ENCODE data around the gene MUC3A. TPM values are rescaled to one million over a fixed set of nuclear protein-coding genes. Genes with fewer than 3 reads are reported as not detected.
A peak's percentile ranks its signal among the peaks of the same experiment; 100 is the strongest.
"Not testable (repeated sequence)": the region's sequence is repeated elsewhere in the genome, so short reads cannot be mapped to it uniquely, and the experiment has no call there.

Gene MUC3A
- polyA plus RNA-seq, 4 donors: 0.24 to 0.69 (median 0.53) TPM

DNA sequence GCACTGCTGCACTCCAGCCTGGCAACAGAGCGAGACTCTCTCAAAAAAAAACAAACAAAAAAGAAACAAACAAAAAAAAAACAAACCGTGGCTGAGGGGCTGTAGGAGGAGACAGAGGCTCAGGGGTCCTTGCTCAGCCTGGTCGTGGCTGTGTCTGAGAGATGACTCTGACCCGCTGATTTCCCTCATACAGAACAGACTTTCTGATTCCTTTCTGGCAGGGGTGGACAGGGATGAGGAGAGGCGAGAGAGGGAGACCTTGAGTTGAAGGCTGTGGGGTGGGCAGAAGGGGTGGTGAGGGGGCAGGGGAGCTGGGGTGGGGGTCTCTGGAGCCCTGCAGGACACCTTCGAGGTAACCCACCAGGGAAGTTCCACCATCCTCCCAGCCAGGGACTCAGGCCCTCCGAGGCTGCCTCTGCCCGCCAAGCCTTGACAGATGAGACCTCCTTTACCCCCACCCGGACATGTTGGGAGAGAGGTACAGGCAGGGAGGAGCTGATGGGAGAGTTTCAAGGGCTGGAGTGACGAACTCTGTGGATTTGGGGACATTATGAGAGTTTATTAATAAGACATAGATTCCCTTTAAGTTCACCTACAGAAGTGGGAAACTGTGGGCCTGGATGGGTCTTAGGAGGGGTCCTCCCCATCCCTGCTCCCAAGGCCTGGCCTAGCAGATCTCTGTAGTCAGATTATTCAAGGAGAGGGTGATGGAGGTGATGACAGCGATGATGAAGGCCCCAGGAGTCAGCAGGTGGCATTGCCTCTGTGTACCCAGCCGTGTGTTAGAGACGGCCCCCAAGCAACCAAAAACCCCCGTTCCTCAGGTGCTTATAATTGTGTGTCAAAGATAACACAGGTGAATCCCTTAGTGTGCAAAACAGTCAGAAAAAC is 22.0 kb downstream of the MUC3A start:
- DNase-seq (ENCODE audit: low read depth in 4 of 4, low spot score in 3 of 4): no peak

DNA sequence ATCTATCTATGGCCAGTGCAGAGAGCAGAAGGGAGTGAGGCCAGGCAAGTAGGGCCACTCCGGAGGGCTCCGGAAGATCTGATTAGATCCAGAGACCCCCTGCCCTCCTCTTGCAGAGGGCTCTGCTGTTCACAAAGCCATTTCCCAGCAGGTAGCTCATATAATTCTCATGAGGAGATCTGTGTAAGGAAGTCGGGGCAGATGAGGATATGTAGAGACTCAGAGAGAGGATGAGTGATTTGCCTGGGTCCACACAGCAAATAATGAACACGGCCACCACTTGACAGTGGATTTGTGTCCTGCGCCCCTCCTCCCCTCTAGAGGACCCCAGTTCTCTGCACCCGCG is 22.6 kb downstream of the MUC3A start:
- no peak for DNase-seq (ENCODE audit: low read depth in 4 of 4, low spot score in 3 of 4)

DNA sequence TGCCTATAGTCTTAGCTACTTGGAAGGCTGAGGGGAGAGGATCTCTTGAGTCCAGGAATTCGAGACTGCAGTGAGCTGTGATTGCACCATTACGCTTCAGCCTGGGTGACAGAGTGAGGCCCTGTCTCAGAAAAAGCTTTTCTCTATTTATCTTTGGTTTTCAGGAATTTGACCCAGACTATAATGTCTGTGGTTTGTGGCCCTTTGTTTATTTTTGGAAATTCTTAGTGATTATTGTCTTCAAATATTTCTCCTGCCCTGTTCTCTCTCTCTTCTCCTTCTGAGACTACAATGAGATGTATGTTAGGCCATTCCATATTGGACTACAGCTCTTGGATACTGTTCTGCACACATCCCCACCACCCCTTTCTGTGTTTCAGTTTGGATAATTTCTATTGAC is 24.7 kb downstream of the MUC3A start:
- no peak for DNase-seq (ENCODE audit: low read depth in 4 of 4, low spot score in 3 of 4)

DNA sequence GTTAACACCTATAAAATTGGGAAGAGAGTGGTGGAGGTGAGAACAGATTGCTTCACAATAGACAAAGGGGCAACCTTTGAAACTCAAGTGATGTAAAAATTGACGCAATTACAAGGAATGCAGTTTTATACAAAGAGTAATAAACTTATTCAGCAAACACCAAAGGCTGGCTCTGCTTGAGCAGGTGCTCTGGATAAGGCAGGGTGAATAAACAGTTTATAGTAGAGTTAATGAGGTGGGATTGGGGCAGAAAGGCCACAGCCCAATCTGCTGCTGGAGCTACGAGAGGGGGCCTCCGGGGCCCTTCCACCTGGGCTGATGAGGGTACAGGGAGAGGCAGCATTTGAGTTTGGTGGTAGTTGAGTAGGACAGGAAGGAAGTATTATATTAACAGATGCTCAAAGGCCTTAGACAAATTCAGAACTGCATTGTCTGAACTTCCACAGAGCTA is 26.1 kb downstream of the MUC3A start:
- no peak for DNase-seq (ENCODE audit: low read depth in 4 of 4, low spot score in 3 of 4)

DNA sequence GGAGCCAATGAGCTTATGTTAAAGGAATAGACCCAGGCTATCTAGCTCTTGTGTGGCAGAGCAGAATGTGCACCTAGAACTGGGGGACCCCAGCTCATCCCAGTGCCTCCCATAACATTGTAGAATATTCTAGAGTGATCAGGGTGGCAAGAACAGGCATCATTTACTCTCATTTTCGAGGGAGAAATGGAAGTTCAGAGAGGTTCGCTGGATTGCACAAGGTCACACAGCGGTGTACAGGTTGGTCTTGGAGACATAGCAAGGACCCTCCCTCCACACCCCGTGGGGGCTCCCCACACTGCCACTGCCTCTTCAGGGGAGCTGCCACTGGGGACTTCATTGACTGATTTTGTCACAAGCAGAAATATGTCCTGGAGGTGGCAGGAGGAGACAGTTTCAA is 29.0 kb downstream of the MUC3A start:
- no peak for DNase-seq (ENCODE audit: low read depth in 4 of 4, low spot score in 3 of 4)

DNA sequence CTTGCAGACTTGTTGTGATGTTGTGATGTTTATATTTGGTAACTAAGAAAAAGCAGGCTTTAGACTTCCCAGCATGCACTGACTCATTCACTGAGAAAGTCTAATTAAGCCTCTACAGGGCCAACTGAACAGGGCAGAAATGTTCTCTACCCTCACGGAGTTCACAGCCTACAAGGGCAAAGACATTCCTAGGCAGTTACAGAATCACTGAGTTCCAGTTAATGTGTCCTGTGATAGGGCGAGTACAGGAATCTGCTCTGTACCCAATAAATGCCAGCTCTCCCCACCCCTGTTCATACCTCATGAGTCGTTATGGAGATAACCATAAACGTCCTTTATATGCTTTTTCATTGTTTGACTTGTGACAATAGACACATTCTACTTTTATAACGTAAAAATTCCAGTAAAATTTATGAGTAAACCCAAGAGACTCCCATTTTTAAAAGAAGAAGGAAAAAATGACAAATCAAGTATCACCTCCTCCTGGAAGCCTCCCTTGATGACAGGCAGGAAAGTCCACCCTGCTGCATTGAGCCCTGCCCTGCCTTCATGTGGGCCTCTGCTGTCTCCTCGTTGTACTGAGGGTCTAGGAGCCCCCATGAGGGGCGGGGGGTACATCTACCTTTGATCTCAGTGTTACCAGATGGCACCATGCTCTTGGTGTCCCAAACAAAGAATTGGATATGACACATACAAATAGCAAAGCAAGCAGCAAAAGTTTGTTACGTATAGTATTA is 34.3 kb downstream of the MUC3A start:
- DNase-seq (ENCODE audit: low read depth in 4 of 4, low spot score in 3 of 4): no peak

DNA sequence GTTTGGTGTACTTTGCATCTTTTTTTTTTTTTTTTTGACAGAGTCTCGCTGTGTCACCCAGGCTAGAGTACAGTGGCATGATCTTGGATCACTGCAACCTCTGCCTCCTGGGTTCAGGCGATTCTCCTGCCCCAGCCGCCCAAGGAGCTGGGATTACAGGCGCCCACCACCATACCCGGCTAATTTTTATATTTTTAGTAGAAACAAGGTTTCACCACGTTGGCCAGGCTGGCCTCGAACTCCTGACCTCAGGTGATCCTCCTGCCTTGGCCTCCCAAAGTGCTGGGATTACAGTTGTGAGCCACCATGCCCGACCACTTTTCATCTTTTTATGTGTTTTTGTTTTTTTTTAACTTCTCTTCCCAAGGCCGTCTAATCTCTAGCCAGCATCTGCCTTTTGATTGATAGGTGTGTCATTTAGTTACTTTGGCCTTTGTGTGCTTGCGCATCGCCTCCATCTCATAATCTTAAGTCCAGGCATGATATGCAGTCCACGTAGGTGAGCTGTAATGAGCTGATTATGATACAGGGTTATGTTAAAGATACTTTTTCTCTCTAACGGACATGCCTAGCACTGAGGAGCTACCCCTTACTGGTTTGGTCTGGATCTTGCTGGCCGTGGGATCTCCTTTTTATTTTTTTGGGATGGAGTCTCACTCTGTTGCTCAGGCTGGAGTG is 35.0 kb downstream of the MUC3A start:
- DNase-seq (ENCODE audit: low read depth in 4 of 4, low spot score in 3 of 4): not testable (repeated sequence)

DNA sequence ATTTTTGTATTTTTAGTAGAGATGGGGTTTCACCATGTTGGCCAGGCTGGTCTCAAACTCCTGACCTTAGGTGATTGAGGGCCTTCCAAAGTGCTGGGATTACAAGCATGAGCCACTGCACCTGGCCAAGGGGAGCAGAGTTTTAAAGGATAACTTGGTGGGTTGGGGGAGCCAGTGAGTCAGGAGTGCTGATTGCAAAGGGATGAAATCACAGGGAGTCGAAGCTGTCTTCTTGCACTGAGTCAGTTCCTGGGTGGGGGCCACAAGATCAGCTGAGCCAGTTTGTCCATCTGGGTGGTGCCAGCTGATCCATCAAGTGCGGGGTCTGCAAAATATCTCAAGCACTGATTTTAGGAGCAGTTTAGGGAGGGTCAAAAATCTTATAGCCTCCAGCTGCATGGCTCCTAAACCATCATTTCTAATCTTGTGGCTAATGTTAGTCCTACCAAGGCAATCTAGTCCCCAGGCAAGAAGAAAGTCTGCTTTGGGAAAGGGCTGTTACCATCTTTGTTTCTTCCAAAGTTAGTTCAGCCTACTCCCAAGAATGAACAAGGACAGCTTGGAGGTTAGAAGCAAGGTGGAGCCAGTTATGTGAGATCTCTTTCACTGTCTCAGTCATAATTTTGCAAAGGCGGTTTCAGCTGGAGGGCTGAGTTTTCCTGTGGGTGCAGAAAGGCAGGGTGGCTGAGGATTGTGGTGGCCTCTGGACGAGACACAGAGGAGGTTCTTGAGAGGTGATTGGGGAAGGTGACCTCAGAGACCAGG is 35.9 kb downstream of the MUC3A start:
- DNase-seq (ENCODE audit: low read depth in 4 of 4, low spot score in 3 of 4): not testable (repeated sequence)

DNA sequence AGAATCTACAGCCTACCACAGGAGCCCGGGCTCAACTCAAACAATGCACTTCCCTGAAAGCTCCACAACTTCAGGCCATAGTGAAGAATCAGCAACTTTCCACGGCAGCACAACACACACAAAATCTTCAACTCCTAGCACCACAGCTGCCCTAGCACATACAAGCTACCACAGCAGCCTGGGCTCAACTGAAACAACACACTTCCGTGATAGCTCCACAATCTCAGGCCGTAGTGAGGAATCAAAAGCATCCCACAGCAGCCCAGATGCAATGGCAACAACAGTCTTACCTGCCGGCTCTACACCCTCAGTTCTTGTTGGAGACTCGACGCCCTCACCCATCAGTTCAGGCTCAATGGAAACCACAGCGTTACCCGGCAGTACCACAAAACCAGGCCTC is 42.3 kb downstream of the MUC3A start:
- DNase-seq (ENCODE audit: low read depth in 4 of 4, low spot score in 3 of 4): no peak

DNA sequence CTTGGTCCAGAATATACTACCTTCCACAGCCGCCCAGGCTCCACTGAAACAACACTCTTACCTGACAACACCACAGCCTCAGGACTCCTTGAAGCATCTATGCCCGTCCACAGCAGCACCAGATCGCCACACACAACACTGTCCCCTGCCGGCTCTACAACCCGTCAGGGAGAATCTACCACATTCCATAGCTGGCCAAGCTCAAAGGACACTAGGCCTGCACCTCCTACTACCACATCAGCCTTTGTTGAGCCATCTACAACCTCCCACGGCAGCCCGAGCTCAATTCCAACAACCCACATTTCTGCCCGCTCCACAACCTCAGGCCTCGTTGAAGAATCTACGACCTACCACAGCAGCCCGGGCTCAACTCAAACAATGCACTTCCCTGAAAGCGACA is 42.9 kb downstream of the MUC3A start:
- not testable (repeated sequence) for DNase-seq (ENCODE audit: low read depth in 4 of 4, low spot score in 3 of 4)

DNA sequence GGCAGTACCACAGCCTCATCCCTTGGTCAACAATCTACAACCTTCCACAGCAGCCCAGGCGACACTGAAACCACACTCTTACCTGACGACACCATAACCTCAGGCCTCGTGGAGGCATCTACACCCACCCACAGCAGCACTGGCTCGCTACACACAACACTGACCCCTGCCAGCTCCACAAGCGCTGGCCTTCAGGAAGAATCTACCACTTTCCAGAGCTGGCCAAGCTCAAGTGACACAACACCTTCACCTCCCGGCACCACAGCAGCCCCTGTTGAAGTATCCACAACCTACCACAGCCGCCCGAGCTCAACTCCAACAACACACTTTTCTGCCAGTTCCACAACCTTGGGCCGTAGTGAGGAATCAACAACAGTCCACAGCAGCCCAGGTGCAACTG is 45.3 kb downstream of the MUC3A start:
- not testable (repeated sequence) for DNase-seq (ENCODE audit: low read depth in 4 of 4, low spot score in 3 of 4)

DNA sequence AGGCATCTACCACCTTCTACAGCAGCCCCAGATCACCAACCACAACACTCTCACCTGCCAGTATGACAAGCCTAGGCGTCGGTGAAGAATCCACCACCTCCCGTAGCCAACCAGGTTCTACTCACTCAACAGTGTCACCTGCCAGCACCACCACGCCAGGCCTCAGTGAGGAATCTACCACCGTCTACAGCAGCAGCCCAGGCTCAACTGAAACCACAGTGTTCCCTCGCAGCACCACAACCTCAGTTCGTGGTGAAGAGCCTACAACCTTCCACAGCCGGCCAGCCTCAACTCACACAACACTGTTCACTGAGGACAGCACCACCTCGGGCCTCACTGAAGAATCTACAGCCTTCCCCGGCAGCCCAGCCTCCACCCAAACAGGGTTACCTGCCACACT is 49.2 kb downstream of the MUC3A start:
- not testable (repeated sequence) for DNase-seq (ENCODE audit: low read depth in 4 of 4, low spot score in 3 of 4)

DNA sequence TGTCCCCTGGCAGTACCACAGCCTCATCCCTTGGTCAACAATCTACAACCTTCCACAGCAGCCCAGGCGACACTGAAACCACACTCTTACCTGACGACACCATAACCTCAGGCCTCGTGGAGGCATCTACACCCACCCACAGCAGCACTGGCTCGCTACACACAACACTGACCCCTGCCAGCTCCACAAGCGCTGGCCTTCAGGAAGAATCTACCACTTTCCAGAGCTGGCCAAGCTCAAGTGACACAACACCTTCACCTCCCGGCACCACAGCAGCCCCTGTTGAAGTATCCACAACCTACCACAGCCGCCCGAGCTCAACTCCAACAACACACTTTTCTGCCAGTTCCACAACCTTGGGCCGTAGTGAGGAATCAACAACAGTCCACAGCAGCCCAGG is 50.0 kb downstream of the MUC3A start:
- DNase-seq (ENCODE audit: low read depth in 4 of 4, low spot score in 3 of 4): not testable (repeated sequence)

DNA sequence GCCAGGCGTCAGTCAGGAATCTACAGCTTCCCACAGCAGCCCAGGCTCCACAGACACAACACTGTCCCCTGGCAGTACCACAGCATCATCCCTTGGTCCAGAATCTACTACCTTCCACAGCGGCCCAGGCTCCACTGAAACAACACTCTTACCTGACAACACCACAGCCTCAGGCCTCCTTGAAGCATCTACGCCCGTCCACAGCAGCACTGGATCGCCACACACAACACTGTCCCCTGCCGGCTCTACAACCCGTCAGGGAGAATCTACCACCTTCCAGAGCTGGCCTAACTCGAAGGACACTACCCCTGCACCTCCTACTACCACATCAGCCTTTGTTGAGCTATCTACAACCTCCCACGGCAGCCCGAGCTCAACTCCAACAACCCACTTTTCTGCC is 50.7 kb downstream of the MUC3A start:
- not testable (repeated sequence) for DNase-seq (ENCODE audit: low read depth in 4 of 4, low spot score in 3 of 4)

DNA sequence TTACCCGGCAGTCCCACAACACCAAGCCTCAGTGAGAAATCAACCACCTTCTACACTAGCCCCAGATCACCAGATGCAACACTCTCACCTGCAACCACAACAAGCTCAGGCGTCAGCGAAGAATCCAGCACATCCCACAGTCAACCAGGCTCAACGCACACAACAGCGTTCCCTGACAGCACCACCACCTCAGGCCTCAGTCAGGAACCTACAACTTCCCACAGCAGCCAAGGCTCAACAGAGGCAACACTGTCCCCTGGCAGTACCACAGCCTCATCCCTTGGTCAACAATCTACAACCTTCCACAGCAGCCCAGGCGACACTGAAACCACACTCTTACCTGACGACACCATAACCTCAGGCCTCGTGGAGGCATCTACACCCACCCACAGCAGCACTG is 53.0 kb downstream of the MUC3A start:
- not testable (repeated sequence) for DNase-seq (ENCODE audit: low read depth in 4 of 4, low spot score in 3 of 4)

DNA sequence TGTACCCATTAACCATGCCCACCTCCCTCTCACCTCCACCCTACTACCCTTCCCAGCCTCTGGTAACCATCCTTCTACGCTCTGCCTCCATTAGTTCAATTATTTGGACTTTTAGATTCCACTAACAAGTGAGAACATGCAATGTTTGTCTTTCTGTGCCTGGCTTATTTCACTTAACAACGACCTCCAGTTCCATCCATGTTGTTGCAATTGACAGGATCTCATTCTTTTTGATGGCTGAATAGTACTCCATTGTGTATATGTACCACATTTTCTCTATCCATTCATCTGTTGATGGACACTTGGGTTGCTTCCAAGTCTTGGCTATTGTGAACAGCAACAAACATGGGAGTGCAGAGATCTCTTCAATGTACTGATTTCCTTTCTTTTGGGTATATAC is 58.0 kb downstream of the MUC3A start:
- DNase-seq (ENCODE audit: low read depth in 4 of 4, low spot score in 3 of 4): not testable (repeated sequence)

DNA sequence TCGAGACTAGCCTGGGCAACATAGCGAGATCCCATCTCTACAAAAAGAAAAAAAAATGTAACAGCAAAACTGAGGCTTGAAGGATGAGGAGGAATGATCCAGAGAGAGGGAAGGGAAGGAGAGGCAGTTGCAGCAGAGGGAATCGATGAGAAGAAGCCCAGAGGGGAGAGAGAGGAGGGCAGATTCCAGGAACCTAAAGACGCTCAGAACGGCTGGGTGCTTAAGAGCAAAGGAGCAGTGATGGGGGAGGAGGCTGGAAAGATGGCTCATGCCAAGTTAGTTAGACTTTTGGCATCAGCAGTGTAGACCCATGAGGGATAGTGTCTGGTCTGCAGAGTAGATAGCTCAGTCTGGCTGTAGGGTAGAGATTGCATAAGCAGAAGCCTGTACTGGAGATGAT is 60.3 kb downstream of the MUC3A start:
- DNase-seq (ENCODE audit: low read depth in 4 of 4, low spot score in 3 of 4): no peak

DNA sequence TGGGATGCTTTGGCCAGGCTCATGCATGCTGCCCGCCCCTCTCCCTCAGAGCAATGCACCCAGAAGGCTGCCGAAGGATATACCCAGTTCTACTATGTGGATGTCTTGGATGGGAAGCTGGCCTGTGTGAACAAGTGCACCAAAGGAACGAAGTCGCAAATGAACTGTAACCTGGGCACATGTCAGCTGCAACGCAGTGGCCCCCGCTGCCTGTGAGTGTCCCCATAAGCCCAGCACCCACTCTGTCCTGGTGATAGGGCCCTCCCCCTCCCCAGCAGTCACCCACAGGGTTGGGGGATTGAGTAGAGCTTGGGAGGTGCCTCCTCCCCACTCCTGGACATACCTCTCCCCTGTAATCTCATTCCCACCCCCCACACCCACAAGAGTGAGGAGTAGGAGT is 63.6 kb downstream of the MUC3A start:
- no peak for DNase-seq (ENCODE audit: low read depth in 4 of 4, low spot score in 3 of 4)

DNA sequence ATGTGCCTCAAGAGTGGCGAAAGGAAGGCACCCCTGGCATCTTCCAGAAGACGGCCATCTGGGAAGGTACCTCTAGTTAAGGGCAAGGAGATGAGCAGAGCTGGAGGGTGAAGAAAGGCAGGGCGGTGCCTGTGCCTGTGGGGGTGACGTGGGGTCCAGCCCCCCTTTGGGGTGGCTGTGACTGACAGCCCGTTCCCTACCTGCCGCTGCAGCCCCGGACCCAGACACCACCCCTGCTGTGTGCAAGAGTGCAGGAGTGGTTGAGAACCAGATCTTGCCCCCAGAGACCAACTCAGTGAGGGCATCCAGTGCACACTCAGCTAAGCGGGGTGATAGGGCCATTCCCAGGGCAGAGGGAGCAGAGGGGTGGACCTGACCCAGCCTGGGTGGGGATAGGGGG is 66.3 kb downstream of the MUC3A start:
- DNase-seq (ENCODE audit: low read depth in 4 of 4, low spot score in 3 of 4): no peak

DNA sequence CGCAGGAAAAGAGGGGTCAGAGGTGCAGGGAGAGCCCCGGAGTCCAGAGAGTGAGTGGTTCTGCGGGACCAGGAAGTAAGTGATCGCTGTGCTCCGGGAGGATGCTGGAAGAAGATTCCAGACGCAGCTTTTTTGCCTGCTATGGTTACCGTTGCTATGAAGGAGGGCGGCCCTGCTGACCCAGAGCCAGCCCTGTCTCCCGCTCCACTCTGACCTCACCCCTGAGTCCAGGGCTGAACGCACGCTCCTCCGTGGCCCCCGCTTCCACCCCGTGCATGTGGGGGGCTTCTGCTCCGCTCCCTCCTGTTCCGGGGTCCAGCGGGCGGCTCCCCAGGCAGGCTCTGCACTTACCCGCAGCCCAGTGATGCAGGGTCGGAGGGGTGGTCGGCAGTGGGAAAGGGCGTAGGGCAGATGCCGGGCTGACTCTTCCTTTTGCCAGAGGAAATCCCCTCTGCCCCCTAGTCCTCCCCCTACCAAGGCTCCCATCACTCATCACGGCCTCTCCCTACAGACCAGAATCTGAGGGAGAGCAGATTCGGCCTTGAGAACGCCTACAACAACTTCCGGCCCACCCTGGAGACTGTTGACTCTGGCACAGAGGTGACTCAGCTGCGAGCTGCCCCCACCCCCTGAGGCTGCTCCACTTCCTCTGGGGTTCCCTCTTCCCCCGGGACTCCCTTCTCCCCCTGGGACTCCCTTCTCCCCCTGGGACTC is 67.9 kb downstream of the MUC3A start:
- peak; percentile 15 to 49 (median 33) for DNase-seq (ENCODE audit: low read depth in 4 of 4, low spot score in 3 of 4)
